HEK293 (cell line): ENCODE measurements around the gene RAPGEF5.
A peak's percentile ranks its signal among the peaks of the same experiment; 100 is the strongest.

Experiments used
- CTCF ChIA-PET: fragments of 350-600 bp; formaldehyde crosslinking; extraction: SDS; loops from one replicate; lab custom pipeline; 2021; ENCODE audit warnings: antibody characterized with exemption; lab: Yijun Ruan, JAX
- POLR2A ChIA-PET: fragments of 300-600 bp; formaldehyde crosslinking; extraction: SDS; loops from one replicate; lab custom pipeline; 2020; ENCODE audit warnings: antibody characterized with exemption, inconsistent platforms; lab: Yijun Ruan, JAX
- H3K27ac ChIP-seq: fragments of 200-500 bp; sonication (Bioruptor generic); 2 replicates; pipeline ENCODE4 v1.5.1; 2014; ENCODE audit warnings: low read depth, low read length, control low read depth, inconsistent platforms; ENCODE audit errors: extremely low read depth
- H3K36me3 ChIP-seq, 2 experiments: fragments of 200-500 bp in 1 of 2; sonication (Bioruptor generic) in 1 of 2; 1 replicate in 1 of 2; 2 replicates in 1 of 2; pipeline ENCODE4 v1.5.1; 2014 to 2017; ENCODE audit warnings: inconsistent platforms in 2 of 2, low read length in 2 of 2; ENCODE audit not compliant: control insufficient read depth in 2 of 2, insufficient read depth in 1 of 2
- H3K4me1 ChIP-seq: fragments of 200-500 bp; sonication (Bioruptor generic); 2 replicates; pipeline ENCODE4 v1.5.1; 2014; ENCODE audit warnings: mild to moderate bottlenecking, low read length, inconsistent platforms; ENCODE audit not compliant: control insufficient read depth, insufficient read depth
- H3K4me3 ChIP-seq: 2 replicates; pipeline ENCODE4 v1.5.1; 2011; ENCODE audit warnings: low read depth, mild to moderate bottlenecking, control low read depth, low read length, moderate library complexity
- H3K9me3 ChIP-seq: fragments of 200-500 bp; sonication (Bioruptor generic); 2 replicates; pipeline ENCODE4 v1.5.1; 2014; ENCODE audit warnings: low read depth, low read length, inconsistent platforms; ENCODE audit not compliant: control insufficient read depth, insufficient read depth
- KLF7 ChIP-seq: fragments of 450-650 bp; formaldehyde crosslinking; IDR thresholded peaks from 2 replicates; pipeline ENCODE4 v1.5.1; 2016; ENCODE audit warnings: missing biosample characterization, missing genetic modification characterization, borderline replicate concordance
- SALL2 ChIP-seq: fragments of 450-650 bp; formaldehyde crosslinking; IDR thresholded peaks from 2 replicates; pipeline ENCODE4 v1.5.0; 2017; ENCODE audit warnings: missing biosample characterization, mild to moderate bottlenecking, missing genetic modification characterization, borderline replicate concordance
- SP7 ChIP-seq: fragments of 450-650 bp; formaldehyde crosslinking; IDR thresholded peaks from 2 replicates; pipeline ENCODE4 v1.5.1; 2016; ENCODE audit warnings: missing biosample characterization, missing genetic modification characterization
- YY1 ChIP-seq: fragments of 450-650 bp; formaldehyde crosslinking; IDR thresholded peaks from 2 replicates; pipeline ENCODE4 v1.5.1; 2018; ENCODE audit warnings: missing biosample characterization, missing genetic modification characterization
- ZBTB17 ChIP-seq: fragments of 450-650 bp; formaldehyde crosslinking; IDR thresholded peaks from 2 replicates; pipeline ENCODE4 v1.5.1; 2016; ENCODE audit warnings: missing biosample characterization, missing genetic modification characterization
- ZBTB48 ChIP-seq: fragments of 450-650 bp; formaldehyde crosslinking; IDR thresholded peaks from 2 replicates; pipeline ENCODE4 v1.5.1; 2016; ENCODE audit warnings: missing biosample characterization, missing genetic modification characterization
- ZNF138 ChIP-seq: fragments of 450-650 bp; formaldehyde crosslinking; IDR thresholded peaks from 2 replicates; pipeline ENCODE4 v1.5.1; 2016; ENCODE audit warnings: missing biosample characterization, missing genetic modification characterization, borderline replicate concordance
- ZNF174 ChIP-seq: fragments of 450-650 bp; formaldehyde crosslinking; IDR thresholded peaks from 2 replicates; pipeline ENCODE4 v1.5.0; 2017; ENCODE audit warnings: missing biosample characterization, mild to moderate bottlenecking, missing genetic modification characterization
- ZNF2 ChIP-seq: fragments of 450-650 bp; formaldehyde crosslinking; IDR thresholded peaks from 2 replicates; pipeline ENCODE4 v1.5.1; 2016; ENCODE audit warnings: missing biosample characterization, missing genetic modification characterization
- ZNF266 ChIP-seq: fragments of 450-650 bp; formaldehyde crosslinking; IDR thresholded peaks from 2 replicates; pipeline ENCODE4 v1.5.1; 2016; ENCODE audit warnings: missing biosample characterization, missing genetic modification characterization, low read depth
- ZNF37A ChIP-seq: fragments of 450-650 bp; IDR thresholded peaks from 2 replicates; pipeline ENCODE4 v1.5.1; 2018; ENCODE audit warnings: missing biosample characterization, missing genetic modification characterization
- ZNF404 ChIP-seq: fragments of 450-650 bp; formaldehyde crosslinking; IDR thresholded peaks from 2 replicates; pipeline ENCODE4 v1.5.1; 2017; ENCODE audit warnings: missing biosample characterization, missing genetic modification characterization
- ZNF416 ChIP-seq: fragments of 450-650 bp; formaldehyde crosslinking; IDR thresholded peaks from 2 replicates; pipeline ENCODE4 v1.5.1; 2016; ENCODE audit warnings: missing biosample characterization, missing genetic modification characterization
- ZNF501 ChIP-seq: fragments of 450-650 bp; formaldehyde crosslinking; IDR thresholded peaks from 2 replicates; pipeline ENCODE4 v1.5.1; 2016; ENCODE audit warnings: missing biosample characterization, missing genetic modification characterization
- ZNF530 ChIP-seq: fragments of 450-650 bp; formaldehyde crosslinking; IDR thresholded peaks from 2 replicates; pipeline ENCODE4 v1.5.1; 2016; ENCODE audit warnings: low read depth, missing biosample characterization, missing genetic modification characterization
- ZNF548 ChIP-seq: fragments of 450-650 bp; formaldehyde crosslinking; IDR thresholded peaks from 2 replicates; pipeline ENCODE4 v1.5.1; 2016; ENCODE audit warnings: missing biosample characterization, missing genetic modification characterization
- ZNF629 ChIP-seq: fragments of 450-650 bp; formaldehyde crosslinking; IDR thresholded peaks from 2 replicates; pipeline ENCODE4 v1.5.1; 2017; ENCODE audit warnings: missing biosample characterization, missing genetic modification characterization
- ZNF701 ChIP-seq: fragments of 450-650 bp; formaldehyde crosslinking; IDR thresholded peaks from 2 replicates; pipeline ENCODE4 v1.5.1; 2016; ENCODE audit warnings: missing biosample characterization, missing genetic modification characterization
- ZSCAN30 ChIP-seq: fragments of 450-650 bp; IDR thresholded peaks from 2 replicates; pipeline ENCODE4 v1.5.1; 2018; ENCODE audit warnings: missing biosample characterization, mild to moderate bottlenecking, missing genetic modification characterization, moderate library complexity
- TF ChIP-seq, protein P1 (sequence below): fragments of 450-650 bp; formaldehyde crosslinking; IDR thresholded peaks from 2 replicates; pipeline ENCODE4 v1.5.1; 2016; ENCODE audit warnings: missing biosample characterization, missing genetic modification characterization
- TF ChIP-seq, protein P2 (sequence below): fragments of 450-650 bp; formaldehyde crosslinking; optimal IDR thresholded peaks from 2 replicates; pipeline ENCODE3; 2016; ENCODE audit warnings: missing biosample characterization, mild to moderate bottlenecking, missing genetic modification characterization
- TF ChIP-seq, protein P3 (sequence below): fragments of 450-650 bp; formaldehyde crosslinking; IDR thresholded peaks from 2 replicates; pipeline ENCODE4 v1.5.1; 2016; ENCODE audit warnings: missing biosample characterization, missing genetic modification characterization

Gene RAPGEF5, protein sequence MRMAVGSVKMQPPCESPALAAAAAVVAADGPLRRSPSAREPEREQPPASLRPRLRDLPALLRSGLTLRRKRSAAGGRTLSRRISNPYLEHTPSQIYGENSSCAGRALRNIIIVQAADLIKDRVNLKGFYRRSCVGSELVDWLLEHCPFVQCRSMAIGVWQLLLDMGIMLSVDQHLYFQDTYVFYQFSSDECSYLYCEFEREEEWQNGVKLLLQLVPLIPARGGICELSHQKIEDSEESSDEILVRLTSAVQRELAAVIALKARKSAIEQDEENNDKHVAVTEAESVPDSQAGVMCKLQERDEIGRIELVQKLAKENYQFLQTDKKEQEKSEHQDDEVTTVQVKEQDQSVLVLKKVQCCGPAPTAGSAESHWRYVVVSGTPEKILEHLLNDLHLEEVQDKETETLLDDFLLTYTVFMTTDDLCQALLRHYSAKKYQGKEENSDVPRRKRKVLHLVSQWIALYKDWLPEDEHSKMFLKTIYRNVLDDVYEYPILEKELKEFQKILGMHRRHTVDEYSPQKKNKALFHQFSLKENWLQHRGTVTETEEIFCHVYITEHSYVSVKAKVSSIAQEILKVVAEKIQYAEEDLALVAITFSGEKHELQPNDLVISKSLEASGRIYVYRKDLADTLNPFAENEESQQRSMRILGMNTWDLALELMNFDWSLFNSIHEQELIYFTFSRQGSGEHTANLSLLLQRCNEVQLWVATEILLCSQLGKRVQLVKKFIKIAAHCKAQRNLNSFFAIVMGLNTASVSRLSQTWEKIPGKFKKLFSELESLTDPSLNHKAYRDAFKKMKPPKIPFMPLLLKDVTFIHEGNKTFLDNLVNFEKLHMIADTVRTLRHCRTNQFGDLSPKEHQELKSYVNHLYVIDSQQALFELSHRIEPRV

DNA sequence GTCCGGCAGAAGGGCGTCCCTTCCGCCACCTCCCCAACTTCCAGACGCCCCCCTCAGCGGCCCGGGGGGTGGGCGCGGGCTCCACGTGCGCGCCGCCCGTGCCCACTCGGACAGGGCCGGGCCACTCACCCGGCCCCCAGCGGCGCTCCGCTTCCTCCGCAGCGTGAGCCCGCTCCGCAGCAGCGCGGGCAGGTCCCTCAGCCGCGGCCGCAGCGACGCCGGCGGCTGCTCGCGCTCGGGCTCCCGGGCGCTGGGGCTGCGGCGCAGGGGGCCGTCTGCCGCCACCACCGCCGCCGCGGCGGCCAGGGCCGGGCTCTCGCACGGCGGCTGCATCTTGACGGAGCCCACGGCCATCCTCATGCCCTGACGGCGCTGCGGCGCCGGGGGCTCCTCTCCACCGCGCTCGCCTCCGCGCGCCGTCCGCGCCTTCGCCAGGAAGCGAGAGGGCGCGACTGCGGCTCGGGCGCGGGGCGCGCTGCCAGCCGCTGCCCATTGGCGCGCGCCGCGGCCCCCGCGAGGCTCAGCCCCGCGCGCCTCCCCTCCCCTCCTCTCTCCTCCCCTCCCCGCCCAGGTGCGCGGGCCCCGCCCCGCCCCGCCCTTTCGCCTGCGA is at the start of gene RAPGEF5:
RAPGEF5 (minus strand) TSS at position 454 of the 610 bp plus-strand sequence; CDS start at position 360, 94 bp downstream.
- POLR2A ChIA-PET = interaction anchor here (0.9 kb wide), 1 partner anchor 10 kb away, joined by 3 read pairs; no protein-coding TSS in a partner anchor
- CTCF ChIA-PET = interaction anchor here (0.7 kb wide), 1 partner anchor 110 kb away, joined by 3 read pairs; no protein-coding TSS in a partner anchor
- no peak for TF ChIP-seq ZBTB17 (tag by site-specific recombination)
- no peak for TF ChIP-seq YY1 (tag by site-specific recombination)
- TF ChIP-seq, protein P1, sequence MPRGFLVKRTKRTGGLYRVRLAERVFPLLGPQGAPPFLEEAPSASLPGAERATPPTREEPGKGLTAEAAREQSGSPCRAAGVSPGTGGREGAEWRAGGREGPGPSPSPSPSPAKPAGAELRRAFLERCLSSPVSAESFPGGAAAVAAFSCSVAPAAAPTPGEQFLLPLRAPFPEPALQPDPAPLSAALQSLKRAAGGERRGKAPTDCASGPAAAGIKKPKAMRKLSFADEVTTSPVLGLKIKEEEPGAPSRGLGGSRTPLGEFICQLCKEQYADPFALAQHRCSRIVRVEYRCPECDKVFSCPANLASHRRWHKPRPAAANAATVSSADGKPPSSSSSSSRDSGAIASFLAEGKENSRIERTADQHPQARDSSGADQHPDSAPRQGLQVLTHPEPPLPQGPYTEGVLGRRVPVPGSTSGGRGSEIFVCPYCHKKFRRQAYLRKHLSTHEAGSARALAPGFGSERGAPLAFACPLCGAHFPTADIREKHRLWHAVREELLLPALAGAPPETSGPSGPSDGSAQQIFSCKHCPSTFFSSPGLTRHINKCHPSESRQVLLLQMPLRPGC = no peak
- TF ChIP-seq, protein P2, sequence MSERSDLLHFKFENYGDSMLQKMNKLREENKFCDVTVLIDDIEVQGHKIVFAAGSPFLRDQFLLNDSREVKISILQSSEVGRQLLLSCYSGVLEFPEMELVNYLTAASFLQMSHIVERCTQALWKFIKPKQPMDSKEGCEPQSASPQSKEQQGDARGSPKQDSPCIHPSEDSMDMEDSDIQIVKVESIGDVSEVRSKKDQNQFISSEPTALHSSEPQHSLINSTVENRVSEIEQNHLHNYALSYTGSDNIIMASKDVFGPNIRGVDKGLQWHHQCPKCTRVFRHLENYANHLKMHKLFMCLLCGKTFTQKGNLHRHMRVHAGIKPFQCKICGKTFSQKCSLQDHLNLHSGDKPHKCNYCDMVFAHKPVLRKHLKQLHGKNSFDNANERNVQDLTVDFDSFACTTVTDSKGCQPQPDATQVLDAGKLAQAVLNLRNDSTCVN = peak; percentile 17
- TF ChIP-seq ZNF530 (tag by site-specific recombination) = no peak
- Histone ChIP-seq H3K27ac (peak within 1 kb of the TSS; percentile 87; the same call in 1 of the 2 replicates), H3K4me3 (peak within 1 kb of the TSS; percentile 49), H3K36me3 (no peaks in the 10 kb centered on the region), H3K9me3 (no peaks in the 10 kb centered on the region), H3K4me1 (peaks cover 3% of the 10 kb centered on the region; the same call in 1 of the 2 replicates)

DNA sequence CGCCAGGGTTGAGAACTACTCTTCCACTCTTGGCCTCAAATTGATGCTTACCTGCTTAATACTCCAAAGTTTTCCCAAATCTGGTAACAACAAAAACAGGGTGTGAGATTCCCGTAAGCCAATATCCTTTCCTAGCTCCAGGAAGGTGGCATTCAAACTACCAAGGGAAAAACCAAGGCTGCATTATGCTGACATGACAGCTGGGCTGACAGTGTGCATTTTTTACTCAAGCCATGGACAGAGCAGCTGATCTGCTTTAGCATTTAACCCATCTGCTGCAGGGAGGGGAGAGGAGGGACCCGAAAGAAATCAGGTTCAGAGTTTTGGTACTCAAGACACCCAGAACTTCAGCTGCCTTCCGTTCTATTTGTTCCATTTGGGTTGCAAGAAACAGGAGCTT is 49.8 kb upstream of the RAPGEF5 start:
- no peak for TF ChIP-seq ZNF174 (tag by site-specific recombination)
- no peak for TF ChIP-seq ZNF501 (tag by site-specific recombination)
- TF ChIP-seq ZSCAN30 (tag by site-specific recombination) = no peak
- no peak for TF ChIP-seq ZNF266 (tag by site-specific recombination)
- no peak for TF ChIP-seq SALL2 (tag by site-specific recombination)
- no peak for TF ChIP-seq KLF7 (tag by site-specific recombination)
- TF ChIP-seq ZNF629 (tag by site-specific recombination) = no peak
- POLR2A ChIA-PET = no interaction called here
- H3K27ac ChIP-seq = no peak overlapping the region

DNA sequence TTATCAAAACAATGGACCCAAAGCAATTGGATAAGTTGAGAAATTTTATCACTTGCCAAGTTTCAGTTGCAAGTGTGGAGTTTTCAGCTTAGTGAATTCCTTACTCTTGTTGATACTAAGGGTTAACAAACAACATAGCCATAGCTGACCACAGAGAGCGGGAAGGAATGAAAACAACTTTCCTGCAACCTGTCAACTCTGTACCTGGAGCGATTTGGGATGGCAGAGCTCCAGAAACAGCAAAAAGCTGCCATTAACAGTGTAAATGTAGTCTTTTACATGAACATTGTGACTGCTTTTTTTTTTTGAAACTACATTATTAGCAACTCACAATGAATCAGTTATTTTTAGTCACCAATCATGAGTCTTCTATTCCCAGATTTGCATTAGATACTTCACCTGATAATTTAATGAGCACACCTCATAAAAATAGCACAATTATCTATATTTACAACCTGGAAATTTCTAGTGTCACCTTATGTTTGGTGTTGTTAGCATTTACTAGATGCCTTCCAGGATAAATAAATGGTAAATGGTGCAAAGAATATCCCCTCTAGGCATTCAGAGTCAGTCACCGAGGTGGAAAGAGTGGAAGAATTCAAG is 47.6 kb upstream of the RAPGEF5 start:
- Histone ChIP-seq H3K27ac (no peak overlapping the region), H3K36me3 (no peaks in the 10 kb centered on the region), H3K9me3 (no peaks in the 10 kb centered on the region), H3K4me3 (no peak overlapping the region), H3K4me1 (no peaks in the 10 kb centered on the region)
- POLR2A ChIA-PET = no interaction called here
- CTCF ChIA-PET = no interaction called here
- no peak for TF ChIP-seq ZNF404 (tag by site-specific recombination)
- no peak for TF ChIP-seq ZNF548
- TF ChIP-seq ZBTB48 (tag by site-specific recombination) = no peak
- TF ChIP-seq, protein P3, sequence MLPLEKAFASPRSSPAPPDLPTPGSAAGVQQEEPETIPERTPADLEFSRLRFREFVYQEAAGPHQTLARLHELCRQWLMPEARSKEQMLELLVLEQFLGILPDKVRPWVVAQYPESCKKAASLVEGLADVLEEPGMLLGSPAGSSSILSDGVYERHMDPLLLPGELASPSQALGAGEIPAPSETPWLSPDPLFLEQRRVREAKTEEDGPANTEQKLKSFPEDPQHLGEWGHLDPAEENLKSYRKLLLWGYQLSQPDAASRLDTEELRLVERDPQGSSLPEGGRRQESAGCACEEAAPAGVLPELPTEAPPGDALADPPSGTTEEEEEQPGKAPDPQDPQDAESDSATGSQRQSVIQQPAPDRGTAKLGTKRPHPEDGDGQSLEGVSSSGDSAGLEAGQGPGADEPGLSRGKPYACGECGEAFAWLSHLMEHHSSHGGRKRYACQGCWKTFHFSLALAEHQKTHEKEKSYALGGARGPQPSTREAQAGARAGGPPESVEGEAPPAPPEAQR = no peak
- no peak for TF ChIP-seq ZNF701
- no peak for TF ChIP-seq ZNF37A (tag by site-specific recombination)
- TF ChIP-seq ZNF2 (tag by site-specific recombination) = no peak
- no peak for TF ChIP-seq SP7 (tag by site-specific recombination)
- no peak for TF ChIP-seq KLF7 (tag by site-specific recombination)
- no peak for TF ChIP-seq ZNF138 (tag by site-specific recombination)
- TF ChIP-seq ZNF416 = no peak

More for the DNA sequence above, 49.8 kb upstream of the RAPGEF5 start:
- CTCF ChIA-PET = no interaction called here
- Histone ChIP-seq H3K4me3 (no peak overlapping the region), H3K9me3 (no peaks in the 10 kb centered on the region), H3K36me3 (no peaks in the 10 kb centered on the region), H3K4me1 (no peaks in the 10 kb centered on the region)
